ENCODE measurements around the gene NENF. TPM values are rescaled to one million over a fixed set of nuclear protein-coding genes. Genes with fewer than 3 reads are reported as not detected.

The NENF gene
- total and polyA plus RNA-seq, 2 donors (not counting 1 experiment from before 2014, with no cell fraction given): 10.6 to 20.3 TPM

DNA sequence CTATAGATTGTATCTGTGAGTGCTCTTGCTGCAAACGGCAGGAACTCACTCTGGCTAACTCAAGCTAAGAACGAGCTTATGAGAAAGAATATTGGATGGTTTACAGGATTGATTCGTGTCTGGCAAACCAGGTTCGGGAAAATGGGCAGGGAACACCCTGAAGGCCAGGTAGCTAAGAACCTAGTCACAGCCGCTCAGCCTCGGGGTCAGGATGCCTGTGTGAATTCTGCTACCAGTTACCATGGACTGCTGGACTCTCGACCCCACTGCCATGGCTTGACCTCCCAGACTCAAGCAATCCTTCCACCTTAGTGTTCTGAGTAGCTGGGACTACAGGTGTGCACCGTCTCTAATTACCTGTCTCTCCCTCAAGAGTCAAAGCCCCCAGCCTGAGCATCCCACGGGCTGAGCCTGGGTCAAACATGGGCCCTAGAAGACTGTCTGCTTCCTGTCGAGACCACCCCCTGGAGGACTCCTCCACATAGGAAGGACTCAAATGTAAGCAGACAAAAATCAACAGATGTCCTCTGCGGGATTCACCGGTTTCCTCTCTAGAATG is 45.8 kb downstream of the NENF start:
- no peaks in the 10 kb centered on the region for H3K9me3 ChIP-seq (ENCODE audit: control extremely low read depth in 1 of 3, control insufficient read depth in 2 of 3, insufficient read depth in 1 of 3, low read length in 2 of 3)
- no peak for DNase-seq
- WGBS (ENCODE audit: insufficient coverage): 96% methylated on average over 10 of the region's 12 CpGs
- Mint-ChIP-seq H3K4me1 (peaks cover 6% of the 10 kb centered on the region), H3K4me3 (no peak overlapping the region), H3K9me3 (ENCODE audit: insufficient read depth) (no peaks in the 10 kb centered on the region), H3K27ac (no peak overlapping the region), H3K27me3 (peaks cover 22% of the 10 kb centered on the region)
- H3K27ac ChIP-seq (ENCODE audit: low read length in 2 of 2): no peak overlapping the region
- intact Hi-C loops (cut with micrococcal nuclease): loop anchor here (5.0 kb wide), 1 partner anchor 89 kb away; no protein-coding TSS in a partner anchor
- H3K79me2 ChIP-seq (ENCODE audit: control insufficient read depth, insufficient read depth, low read length): no peaks in the 10 kb centered on the region
- H2AFZ ChIP-seq (ENCODE audit: insufficient read depth, low read depth, low read length, poor library complexity, severe bottlenecking): no peak overlapping the region
- TF ChIP-seq, protein P1, sequence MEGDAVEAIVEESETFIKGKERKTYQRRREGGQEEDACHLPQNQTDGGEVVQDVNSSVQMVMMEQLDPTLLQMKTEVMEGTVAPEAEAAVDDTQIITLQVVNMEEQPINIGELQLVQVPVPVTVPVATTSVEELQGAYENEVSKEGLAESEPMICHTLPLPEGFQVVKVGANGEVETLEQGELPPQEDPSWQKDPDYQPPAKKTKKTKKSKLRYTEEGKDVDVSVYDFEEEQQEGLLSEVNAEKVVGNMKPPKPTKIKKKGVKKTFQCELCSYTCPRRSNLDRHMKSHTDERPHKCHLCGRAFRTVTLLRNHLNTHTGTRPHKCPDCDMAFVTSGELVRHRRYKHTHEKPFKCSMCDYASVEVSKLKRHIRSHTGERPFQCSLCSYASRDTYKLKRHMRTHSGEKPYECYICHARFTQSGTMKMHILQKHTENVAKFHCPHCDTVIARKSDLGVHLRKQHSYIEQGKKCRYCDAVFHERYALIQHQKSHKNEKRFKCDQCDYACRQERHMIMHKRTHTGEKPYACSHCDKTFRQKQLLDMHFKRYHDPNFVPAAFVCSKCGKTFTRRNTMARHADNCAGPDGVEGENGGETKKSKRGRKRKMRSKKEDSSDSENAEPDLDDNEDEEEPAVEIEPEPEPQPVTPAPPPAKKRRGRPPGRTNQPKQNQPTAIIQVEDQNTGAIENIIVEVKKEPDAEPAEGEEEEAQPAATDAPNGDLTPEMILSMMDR (IDR thresholded peaks at IDR 0.05): no peak
- no peak for TF ChIP-seq EZH2 (IDR thresholded peaks at IDR 0.05; ENCODE audit: borderline replicate concordance, insufficient read depth, low read depth, low read length, poor library complexity, severe bottlenecking)
- peaks cover 0 to 5% (median 0%) of the 10 kb centered on the region in 4 experiments for H3K27me3 ChIP-seq (replicated peaks in 1 of 4; ENCODE audit: control extremely low read depth in 1 of 4, control insufficient read depth in 3 of 4, insufficient read depth in 4 of 4, low read length in 3 of 4)
- no peak overlapping the region for H3K4me2 ChIP-seq (replicated peaks; ENCODE audit: low read depth, low read length, poor library complexity, severe bottlenecking)
- no peak overlapping the region for H3K9ac ChIP-seq (ENCODE audit: low read length)
- no peaks in the 10 kb centered on the region for H3K36me3 ChIP-seq (replicated peaks in 1 of 2; ENCODE audit: control extremely low read depth in 1 of 2, control insufficient read depth in 1 of 2, extremely low read depth in 1 of 2, insufficient read depth in 2 of 2, low read length in 1 of 2)
- no peaks in the 10 kb centered on the region for H4K20me1 ChIP-seq (ENCODE audit: control insufficient read depth, insufficient read depth, low read length, poor library complexity, severe bottlenecking)
- ChIA-PET POLR2A (no interaction called here), CTCF (interaction anchor here (1.1 to 3.9 kb wide), 17 partner anchors 12 to 516 kb away, joined by 3 to 40 read pairs (median 9); partner anchors contain the start of gene ATF3)
- no peak for ATAC-seq (ENCODE audit: low read depth)
- peaks cover 4 to 7% of the 10 kb centered on the region in 2 donors for H3K4me1 ChIP-seq (ENCODE audit: control insufficient read depth in 2 of 2, insufficient read depth in 2 of 2, low read length in 2 of 2)
- no peak overlapping the region for H3K4me3 ChIP-seq (ENCODE audit: control extremely low read depth in 1 of 5, extremely low read depth in 1 of 5, insufficient read depth in 1 of 5, low read depth in 2 of 5, low read length in 4 of 5)

GRCh38 chr1:212479188-212479587 is 46.5 kb downstream of the NENF start:
- Histone ChIP-seq H3K9ac (ENCODE audit: low read length) (no peak overlapping the region), H3K27me3 (replicated peaks in 1 of 4; ENCODE audit: control extremely low read depth in 1 of 4, control insufficient read depth in 3 of 4, insufficient read depth in 4 of 4, low read length in 3 of 4) (peaks cover 0 to 5% (median 0%) of the 10 kb centered on the region in 4 experiments), H3K36me3 (replicated peaks in 1 of 2; ENCODE audit: control extremely low read depth in 1 of 2, control insufficient read depth in 1 of 2, extremely low read depth in 1 of 2, insufficient read depth in 2 of 2, low read length in 1 of 2) (no peaks in the 10 kb centered on the region), H3K79me2 (ENCODE audit: control insufficient read depth, insufficient read depth, low read length) (no peaks in the 10 kb centered on the region), H2AFZ (ENCODE audit: insufficient read depth, low read depth, low read length, poor library complexity, severe bottlenecking) (no peak overlapping the region), H3K4me2 (replicated peaks; ENCODE audit: low read depth, low read length, poor library complexity, severe bottlenecking) (no peak overlapping the region), H3K27ac (ENCODE audit: low read length in 2 of 2) (no peak overlapping the region), H3K4me3 (ENCODE audit: control extremely low read depth in 1 of 5, extremely low read depth in 1 of 5, insufficient read depth in 1 of 5, low read depth in 2 of 5, low read length in 4 of 5) (no peak overlapping the region), H3K4me1 (ENCODE audit: control insufficient read depth in 2 of 2, insufficient read depth in 2 of 2, low read length in 2 of 2) (peaks cover 4 to 7% of the 10 kb centered on the region in 2 donors), H3K9me3 (ENCODE audit: control extremely low read depth in 1 of 3, control insufficient read depth in 2 of 3, insufficient read depth in 1 of 3, low read length in 2 of 3) (no peaks in the 10 kb centered on the region), H4K20me1 (ENCODE audit: control insufficient read depth, insufficient read depth, low read length, poor library complexity, severe bottlenecking) (no peaks in the 10 kb centered on the region)
- no peak for TF ChIP-seq EZH2 (IDR thresholded peaks at IDR 0.05; ENCODE audit: borderline replicate concordance, insufficient read depth, low read depth, low read length, poor library complexity, severe bottlenecking)
- TF ChIP-seq, protein P1 (IDR thresholded peaks at IDR 0.05): no peak
- ChIA-PET CTCF (interaction anchor here (1.1 to 3.9 kb wide), 10 partner anchors 11 to 516 kb away, joined by 3 to 40 read pairs (median 7); no protein-coding TSS in a partner anchor), POLR2A (no interaction called here)
- Mint-ChIP-seq H3K27ac (no peak overlapping the region), H3K27me3 (peaks cover 26% of the 10 kb centered on the region), H3K4me3 (no peak overlapping the region), H3K9me3 (ENCODE audit: insufficient read depth) (no peaks in the 10 kb centered on the region), H3K4me1 (peaks cover 6% of the 10 kb centered on the region)
- ATAC-seq (ENCODE audit: low read depth) (no peak), DNase-seq (no peak)
- intact Hi-C loops (cut with micrococcal nuclease): loop anchor here (5.0 kb wide), 1 partner anchor 88 kb away; no protein-coding TSS in a partner anchor
- WGBS (ENCODE audit: insufficient coverage): 92% methylated on average over 4 of the region's 7 CpGs
